GM21515 (cell line): ENCODE measurements around the gene MRC2.
"Not testable (repeated sequence)": the region's sequence is repeated elsewhere in the genome, so short reads cannot be mapped to it uniquely, and the experiment has no call there.

Source experiments
- ATAC-seq: cut with Tn5 transposase; IDR thresholded peaks from one replicate; pipeline ENCODE4 v1.9.1; 2021; ENCODE audit not compliant: unreplicated experiment

Gene MRC2

DNA sequence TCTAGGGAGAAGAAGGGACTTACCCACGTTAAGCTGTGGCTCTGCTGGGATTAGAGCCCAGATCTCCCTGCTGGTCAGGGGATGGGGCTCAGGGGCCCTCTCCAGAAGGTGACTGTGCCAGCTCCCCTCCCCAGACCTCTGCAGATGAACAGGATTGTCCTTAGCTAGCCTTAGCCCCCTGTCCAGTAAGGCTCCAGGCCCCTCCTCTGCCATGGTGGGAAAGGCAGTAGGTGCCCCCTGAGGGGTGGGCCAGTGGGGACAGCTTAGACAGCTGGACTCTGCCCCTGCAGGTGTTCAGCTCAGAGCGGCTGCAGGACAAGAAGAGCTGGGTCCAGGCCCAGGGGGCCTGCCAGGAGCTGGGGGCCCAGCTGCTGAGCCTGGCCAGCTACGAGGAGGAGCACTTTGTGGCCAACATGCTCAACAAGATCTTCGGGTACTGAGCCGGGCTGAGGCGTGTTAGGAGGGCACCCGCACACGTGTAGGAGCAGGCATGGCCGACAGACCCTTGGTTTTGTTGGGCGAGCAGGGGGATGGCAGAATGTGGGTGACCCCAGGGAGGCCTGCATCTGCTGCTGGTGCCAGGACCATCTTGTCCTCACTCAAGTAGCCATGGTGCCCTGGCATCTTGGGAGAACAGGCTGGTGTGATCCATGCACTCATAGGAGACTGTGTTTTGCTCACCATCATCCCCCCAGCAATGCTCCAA lies 50.9 kb downstream of the MRC2 start:
- ATAC-seq: no peak

DNA sequence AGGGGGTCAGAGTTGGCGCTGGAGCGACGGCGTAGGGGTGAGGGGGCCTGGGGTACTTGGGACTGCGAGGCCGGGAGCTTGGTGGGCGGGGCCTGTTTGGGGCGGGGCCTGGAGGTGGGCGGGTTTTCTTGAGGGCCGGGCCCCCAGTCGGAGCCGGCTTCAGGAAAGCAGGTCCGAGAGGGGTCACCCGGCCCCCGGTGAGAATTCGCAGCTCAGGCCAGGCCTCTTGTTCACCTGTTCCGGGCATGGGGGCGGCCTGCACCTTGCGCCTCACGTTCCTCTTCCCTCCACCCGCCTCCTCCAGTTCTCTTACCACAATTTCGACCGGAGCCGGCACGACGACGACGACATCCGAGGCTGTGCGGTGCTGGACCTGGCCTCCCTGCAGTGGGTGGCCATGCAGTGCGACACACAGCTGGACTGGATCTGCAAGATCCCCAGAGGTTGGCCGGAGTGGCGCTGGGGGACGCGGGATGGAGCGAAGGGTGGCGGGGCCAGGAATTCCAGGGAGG lies 52.5 kb downstream of the MRC2 start:
- no peak for ATAC-seq

DNA sequence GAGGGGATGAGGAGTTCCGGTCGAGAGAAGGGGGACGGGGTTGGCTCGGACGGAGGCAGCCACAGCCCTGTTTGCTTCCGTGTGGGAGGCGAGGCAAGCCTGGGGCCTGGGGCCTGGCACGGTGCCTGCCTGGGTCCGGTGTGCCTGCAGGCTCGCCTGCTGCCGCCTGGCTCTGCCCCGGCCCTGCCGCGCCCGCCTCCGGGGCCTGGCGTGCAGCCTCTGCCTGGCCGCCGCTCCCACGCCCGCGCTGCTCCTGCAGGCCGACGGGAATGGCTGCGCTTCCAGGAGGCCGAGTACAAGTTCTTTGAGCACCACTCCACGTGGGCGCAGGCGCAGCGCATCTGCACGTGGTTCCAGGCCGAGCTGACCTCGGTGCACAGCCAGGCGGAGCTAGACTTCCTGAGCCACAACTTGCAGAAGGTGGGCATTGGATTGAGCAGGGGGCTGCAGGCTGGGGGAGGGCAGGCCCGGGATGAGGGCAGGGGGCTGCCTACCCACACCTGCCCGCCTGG lies 53.1 kb downstream of the MRC2 start:
- no peak for ATAC-seq

DNA sequence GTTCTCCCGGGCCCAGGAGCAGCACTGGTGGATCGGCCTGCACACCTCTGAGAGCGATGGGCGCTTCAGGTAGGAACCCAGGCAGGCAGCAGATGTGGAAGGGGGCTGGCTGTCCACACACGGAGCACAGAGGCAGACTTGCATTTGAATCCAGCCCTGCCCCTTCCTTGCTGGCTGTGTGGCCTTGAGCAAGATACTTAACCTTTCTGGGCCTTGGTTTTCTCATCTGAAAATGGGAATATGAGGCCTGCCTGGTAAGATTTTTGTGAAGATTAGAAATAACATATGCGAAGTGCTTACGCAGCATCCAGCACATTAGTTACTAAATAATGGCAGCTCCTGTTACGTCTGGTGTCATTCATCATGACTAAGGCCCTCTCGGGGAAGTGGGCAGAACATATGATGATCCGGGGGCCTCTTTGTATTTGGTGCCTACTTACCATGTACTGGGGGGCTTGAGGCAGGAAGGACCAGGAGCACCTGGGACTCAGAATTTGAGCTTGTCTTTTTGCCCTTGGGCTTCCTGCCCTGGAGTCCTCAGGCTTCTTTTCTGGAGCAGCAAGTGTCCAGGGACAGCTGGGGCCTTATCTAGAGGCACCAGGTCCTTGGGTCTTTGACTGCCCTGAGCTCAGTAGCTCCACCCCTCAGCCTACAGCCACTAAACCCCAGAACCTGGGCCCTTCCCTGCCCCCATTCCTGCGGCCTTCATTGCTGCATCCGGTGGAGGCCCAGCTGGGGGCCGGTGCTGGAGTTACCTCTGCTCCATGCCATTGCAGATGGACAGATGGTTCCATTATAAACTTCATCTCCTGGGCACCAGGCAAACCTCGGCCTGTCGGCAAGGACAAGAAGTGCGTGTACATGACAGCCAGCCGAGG lies 53.8 kb downstream of the MRC2 start:
- ATAC-seq: no peak

DNA sequence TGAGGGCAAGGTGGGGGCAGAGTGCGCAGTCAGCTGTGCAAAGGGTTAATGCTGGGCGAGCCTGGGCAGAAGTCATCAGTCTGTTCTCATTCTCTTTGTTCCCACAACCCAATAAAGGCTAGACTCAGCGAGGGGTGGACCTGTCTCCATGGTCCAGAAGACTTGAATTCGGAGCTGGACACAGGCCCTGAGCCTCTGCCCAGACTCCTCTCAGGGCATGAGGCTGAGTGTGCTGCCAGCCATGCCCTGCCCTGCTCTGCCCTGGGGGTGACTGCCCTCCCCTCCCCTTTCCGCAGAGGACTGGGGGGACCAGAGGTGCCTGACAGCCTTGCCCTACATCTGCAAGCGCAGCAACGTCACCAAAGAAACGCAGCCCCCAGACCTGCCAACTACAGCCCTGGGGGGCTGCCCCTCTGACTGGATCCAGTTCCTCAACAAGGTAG lies 54.5 kb downstream of the MRC2 start:
- ATAC-seq: no peak

DNA sequence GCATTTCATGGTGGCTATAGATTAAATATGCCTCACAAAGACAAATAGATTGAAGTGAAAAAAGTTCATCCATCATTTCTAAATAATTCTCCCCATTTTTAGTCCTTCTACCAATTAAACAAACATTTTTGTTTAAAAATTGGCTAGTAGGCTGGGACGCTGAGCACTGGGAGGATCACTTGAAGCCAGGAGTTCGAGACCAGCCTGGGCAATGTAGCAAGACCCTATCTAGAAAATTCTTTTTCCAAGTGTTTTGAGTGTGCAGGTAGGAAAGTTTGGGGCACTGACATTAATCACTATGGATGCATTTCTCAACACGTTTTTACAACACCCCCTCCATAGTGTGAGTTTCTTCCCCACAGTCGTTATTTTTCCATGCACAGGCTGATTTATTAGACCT lies 56.7 kb downstream of the MRC2 start:
- no peak for ATAC-seq

DNA sequence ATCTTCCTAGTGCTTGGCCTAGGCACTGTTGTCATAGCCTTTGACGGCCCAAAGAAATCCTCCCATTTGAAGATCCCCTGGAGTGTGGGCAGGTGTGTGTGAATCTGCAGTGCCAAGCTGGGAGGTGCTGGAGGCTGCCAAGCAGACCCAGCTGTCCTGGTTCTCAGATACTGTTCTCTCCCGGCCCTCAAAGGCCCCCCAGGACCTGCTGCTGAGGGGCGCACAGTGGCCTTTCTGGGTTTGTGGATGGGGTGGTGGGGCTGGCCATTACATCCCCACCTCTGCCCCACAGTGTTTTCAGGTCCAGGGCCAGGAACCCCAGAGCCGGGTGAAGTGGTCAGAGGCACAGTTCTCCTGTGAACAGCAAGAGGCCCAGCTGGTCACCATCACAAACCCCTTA lies 60.5 kb downstream of the MRC2 start:
- ATAC-seq: no peak

DNA sequence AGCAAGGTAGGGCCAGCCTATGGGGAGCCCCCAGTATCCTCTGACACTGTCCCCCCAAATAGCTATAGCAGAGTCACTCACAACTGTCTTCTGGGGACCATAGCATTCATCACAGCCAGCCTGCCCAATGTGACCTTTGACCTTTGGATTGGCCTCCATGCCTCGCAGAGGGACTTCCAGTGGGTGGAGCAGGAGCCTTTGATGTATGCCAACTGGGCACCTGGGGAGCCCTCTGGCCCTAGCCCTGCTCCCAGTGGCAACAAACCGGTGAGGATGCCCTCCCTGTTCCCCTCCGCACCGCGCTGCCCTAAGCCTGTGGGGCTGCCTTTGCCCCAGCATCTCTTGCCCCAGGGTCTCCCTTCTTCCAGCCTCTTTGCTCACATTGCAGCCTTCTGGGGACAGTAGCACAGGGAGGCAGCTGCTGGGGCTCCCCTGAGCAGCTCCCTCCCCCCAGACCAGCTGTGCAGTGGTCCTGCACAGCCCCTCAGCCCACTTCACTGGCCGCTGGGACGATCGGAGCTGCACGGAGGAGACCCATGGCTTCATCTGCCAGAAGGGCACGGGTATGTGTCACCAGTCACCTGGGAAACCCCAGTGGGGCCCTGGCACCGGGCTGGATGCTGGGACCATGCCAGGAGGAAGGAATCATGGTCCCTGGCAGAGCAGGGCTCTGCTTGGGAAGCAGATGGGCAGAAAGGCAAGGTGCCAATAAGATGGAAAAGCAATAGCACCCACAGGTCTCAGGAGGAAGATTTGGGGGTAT lies 61.1 kb downstream of the MRC2 start:
- no peak for ATAC-seq

DNA sequence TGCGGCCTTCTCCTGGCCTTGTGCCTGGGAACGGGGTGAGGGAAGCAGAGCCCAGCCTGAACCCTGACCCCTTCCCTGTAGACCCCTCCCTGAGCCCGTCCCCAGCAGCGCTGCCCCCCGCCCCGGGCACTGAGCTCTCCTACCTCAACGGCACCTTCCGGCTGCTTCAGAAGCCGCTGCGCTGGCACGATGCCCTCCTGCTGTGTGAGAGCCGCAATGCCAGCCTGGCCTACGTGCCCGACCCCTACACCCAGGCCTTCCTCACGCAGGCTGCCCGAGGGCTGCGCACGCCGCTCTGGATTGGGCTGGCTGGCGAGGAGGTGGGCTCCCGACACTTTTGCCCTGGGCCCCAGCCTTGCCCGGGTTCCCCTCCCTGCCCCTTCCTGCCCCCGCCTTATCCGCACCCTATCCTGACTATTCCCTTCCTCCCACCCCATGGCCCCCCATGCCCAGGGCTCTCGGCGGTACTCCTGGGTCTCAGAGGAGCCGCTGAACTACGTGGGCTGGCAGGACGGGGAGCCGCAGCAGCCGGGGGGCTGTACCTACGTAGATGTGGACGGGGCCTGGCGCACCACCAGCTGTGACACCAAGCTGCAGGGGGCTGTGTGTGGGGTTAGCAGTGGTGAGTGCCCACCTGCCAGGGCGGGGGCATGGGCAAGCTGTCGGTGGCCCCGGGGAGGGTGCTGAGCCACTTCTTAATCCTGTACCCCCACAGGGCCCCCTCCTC lies 62.1 kb downstream of the MRC2 start:
- ATAC-seq: no peak

DNA sequence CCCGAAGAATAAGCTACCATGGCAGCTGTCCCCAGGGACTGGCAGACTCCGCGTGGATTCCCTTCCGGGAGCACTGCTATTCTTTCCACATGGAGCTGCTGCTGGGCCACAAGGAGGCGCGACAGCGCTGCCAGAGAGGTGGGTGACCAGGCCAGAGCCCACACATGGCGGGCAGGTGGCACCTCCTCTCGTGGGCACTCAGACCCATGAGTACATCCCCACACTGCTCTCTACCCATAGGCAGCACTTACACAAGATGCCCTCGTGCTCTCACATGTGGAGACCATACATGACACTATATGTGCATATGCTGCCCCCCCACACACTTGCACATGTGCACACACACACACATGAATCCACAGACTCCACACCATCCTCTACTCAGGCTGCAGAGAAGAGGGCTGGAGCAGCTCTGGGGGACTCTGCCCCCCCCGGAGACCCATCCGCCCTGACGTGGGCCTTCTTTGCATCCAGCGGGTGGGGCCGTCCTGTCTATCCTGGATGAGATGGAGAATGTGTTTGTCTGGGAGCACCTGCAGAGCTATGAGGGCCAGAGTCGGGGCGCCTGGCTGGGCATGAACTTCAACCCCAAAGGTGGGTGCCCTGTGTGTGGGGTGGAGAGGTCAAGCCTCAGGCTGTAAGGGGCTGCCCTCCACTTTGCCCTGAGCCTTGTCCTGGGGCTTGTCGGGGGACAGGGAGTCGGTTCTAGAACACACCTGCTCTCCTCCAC lies 62.9 kb downstream of the MRC2 start:
- ATAC-seq: no peak

DNA sequence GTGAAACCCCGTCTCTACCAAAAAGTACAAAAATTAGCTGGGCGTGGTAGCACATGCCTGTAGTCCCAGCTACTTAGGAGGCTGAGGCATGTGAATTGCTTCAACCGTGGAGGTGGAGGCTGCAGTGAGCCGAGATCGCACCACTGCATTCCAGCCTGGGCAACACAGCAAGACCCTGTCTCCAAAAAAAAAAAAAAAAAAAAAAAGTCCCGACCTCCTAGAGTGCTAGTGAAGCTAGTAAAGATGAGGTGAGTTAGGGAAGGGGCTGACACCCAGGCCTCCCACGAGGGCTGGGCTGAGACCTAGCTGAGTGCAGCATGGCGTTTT lies 64.1 kb downstream of the MRC2 start:
- not testable (repeated sequence) for ATAC-seq

DNA sequence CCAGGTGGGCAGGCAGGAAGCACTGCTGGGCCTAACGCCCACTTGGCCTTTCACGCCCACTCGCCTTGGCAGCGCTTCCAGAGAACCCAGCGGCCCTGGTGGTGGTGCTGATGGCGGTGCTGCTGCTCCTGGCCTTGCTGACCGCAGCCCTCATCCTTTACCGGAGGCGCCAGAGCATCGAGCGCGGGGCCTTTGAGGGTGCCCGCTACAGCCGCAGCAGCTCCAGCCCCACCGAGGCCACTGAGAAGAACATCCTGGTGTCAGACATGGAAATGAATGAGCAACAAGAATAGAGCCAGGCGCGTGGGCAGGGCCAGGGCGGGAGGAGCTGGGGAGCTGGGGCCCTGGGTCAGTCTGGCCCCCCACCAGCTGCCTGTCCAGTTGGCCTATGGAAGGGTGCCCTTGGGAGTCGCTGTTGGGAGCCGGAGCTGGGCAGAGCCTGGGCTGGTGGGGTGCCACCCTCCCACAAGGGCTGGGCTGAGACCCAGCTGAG lies 64.7 kb downstream of the MRC2 start:
- no peak for ATAC-seq

DNA sequence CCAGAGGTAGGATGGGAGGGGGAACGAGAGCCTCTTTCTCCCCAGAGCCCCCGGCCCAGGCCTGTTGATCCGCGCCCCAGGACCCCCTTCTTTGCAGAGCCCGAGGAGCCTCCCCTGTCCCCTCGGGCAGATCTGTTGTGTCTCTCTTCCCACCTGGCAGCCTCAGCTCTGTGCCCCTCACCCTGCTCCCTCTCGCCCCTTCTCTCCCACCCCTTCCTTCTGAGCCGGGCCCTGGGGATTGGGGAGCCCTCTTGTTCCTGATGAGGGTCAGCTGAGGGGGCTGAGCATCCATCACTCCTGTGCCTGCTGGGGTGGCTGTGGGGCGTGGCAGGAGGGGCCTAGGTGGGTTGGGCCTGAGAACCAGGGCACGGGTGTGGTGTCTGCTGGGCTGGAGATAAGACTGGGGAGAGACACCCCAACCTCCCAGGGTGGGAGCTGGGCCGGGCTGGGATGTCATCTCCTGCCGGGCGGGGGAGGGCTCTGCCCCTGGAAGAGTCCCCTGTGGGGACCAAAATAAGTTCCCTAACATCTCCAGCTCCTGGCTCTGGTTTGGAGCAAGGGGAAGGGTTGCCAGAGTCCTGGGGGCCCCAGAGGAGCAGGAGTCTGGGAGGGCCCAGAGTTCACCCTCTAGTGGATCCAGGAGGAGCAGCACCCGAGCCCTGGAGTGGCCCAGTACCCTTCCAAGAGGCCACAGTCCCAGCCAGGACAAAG lies 65.4 kb downstream of the MRC2 start:
- no peak for ATAC-seq

DNA sequence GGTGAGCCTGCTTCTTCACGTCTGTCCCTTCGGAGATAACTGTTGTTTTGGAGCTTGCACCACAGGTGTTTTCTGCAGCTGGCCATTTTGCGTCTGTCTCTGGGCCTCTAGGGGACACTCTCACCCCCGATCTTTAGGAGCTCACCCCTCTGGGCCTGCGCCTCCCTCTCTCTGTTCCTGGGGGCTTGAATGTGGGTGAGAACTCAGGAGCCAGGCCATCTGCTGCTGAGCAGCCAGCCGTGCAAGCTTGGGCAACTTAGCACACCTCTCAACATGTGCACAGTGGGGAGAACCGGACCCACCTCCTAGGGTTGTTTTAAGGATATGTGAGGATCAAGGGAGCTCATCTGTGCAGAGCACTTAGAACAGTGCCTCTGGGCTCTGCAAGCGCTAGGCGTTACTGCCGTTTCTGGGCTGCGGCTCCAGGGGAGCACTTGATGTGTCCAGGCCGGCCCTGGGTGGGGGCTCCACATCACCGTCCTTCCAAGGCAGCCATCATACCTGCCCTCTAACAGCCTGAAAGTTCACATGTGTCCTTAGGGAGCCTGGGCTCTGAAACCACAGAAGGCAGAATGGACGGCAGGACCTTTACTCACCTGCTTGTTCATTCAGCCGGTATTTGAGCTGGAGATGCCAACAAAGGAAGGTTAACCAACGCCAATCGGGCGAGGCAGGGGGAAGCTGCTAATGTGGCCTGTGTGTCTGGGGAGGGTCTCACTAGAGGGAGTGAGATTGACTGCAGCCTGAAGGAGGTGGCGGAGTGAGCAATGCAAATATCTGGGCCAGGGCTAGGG lies 66.3 kb downstream of the MRC2 start:
- no peak for ATAC-seq

DNA sequence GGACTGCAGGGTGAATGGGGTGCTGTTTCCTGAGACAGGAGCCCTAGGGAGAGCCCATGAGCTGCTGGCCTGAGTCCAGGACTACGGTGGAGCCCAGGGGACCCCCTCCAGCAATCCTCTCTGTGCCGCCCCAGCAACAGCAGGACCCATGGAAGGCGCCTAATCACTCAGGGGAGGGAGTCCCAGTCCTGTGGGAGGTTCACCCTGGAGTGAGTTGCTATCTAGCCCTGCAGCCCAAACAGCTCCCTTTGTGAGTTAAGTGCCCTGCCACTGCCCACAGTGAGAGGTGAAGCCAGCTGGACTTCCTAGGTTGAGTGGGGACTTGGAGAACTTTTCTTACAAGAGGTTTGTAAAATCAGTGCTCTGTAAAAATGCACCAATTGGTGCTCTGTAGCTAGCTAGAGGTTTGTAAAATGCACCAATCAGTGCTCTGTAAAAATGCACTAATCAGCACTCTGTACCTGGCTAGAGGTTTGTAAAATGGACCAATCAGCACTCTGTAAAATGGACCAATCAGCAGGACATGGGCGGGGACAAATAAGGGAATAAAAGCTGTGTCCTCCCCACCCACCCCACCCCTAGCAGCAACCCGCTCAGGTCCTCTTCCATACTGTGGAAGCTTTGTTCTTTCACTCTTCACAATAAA lies 67.7 kb downstream of the MRC2 start:
- not testable (repeated sequence) for ATAC-seq

DNA sequence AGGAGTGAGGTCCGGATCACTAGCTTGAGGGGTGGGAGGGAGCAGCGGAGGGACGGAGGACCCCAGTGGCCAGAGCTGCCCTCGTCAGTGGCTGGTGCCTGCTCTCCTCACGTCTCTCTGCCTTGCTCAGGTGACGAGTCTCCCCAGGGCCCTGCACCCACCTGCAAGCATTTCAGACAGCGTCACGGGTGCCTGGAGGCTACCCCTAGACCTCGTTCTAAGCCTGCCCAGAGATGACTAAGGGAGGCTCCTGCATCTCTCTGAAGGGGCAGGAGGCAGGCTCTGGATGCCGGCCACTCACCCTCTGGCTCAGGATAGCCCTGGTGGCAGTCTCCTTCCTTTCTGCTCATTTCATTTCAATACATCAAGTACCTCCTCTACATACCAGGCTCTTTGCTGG lies 68.8 kb downstream of the MRC2 start:
- no peak for ATAC-seq

DNA sequence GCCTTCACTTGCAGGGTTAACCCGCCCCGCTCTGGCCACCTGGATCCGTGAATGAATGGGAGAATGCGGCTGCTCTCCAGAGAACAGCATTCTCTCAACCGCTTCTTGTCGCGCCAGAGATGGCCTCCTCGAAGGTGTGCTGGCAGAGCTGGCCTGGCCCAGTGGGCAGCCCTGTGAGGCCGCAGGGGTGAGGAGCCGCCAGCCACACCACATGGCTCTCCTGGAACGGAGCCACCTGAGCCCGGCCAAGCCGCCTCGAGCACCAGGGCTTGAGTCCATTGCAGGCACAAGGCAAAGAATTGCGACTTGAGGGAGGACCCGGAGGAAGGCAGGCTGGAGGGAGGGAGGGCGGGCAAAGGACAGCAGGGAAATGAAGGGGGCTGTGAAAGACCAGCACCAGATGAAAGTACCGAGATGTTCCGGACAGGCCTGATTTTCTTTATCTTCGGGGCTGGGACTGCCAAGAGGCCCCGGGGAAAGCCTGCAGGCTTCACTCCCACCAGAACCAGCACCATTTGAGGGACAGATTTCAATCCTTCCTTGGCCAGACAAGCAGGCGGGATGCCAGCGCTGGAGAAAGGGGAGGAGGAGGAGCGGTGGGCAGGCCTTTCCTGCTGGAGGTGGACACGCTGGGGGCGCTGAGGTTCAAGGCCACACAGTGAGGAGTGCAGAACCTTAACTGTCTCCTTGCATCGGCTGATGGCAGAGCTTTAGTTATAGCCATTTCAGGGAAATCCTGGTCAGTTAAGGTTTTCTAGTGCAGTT lies 69.4 kb downstream of the MRC2 start:
- ATAC-seq: no peak
